A673 (cell line): ENCODE results near the gene IL1RAP. TPM values are rescaled to one million over a fixed set of nuclear protein-coding genes. Genes with fewer than 3 reads are reported as not detected.
A peak's percentile ranks its signal among the peaks of the same experiment; 100 is the strongest.

Experiments used
- BruUV-seq: library from RNA; stranded (reverse); fragments of 400-500 nt; replicated peaks from 2 replicates; lab custom pipeline; 2021; lab: Mats Ljungman, UMichigan
- CTCF ChIA-PET: fragments of 300-600 bp; sonication (Branson Sonifier 250); formaldehyde crosslinking; loops from one replicate; lab custom pipeline; 2022; ENCODE audit warnings: antibody characterized with exemption; lab: Charles Lee
- POLR2A ChIA-PET: fragments of 300-600 bp; sonication (Branson Sonifier 250); formaldehyde crosslinking; loops from one replicate; lab custom pipeline; 2022; ENCODE audit warnings: antibody characterized with exemption; ENCODE audit not compliant: low non-redundant PET; lab: Charles Lee
- DNase-seq: peaks from one replicate; pipeline ENCODE4 v3.0.0-alpha.2; 2015; ENCODE audit warnings: low spot score
- H3K27ac ChIP-seq: fragments of 200-600 bp; sonication (generic); 2 replicates; pipeline ENCODE4 v1.5.1; 2016; ENCODE audit warnings: mixed run types, low read depth, mild to moderate bottlenecking, mixed read lengths, antibody characterized with exemption, low read length; ENCODE audit not compliant: poor library complexity, severe bottlenecking
- H3K27me3 ChIP-seq: fragments of 200-600 bp; sonication (generic); replicated peaks from 2 replicates; pipeline ENCODE4 v1.6.1; 2017; ENCODE audit warnings: mixed run types, low read depth, mild to moderate bottlenecking, mixed read lengths, antibody characterized with exemption, low read length; ENCODE audit not compliant: insufficient read depth, poor library complexity
- H3K36me3 ChIP-seq: fragments of 200-600 bp; sonication (generic); 2 replicates; pipeline ENCODE4 v1.6.1; 2016; ENCODE audit warnings: mixed run types, mild to moderate bottlenecking, mixed read lengths, antibody characterized with exemption, low read length; ENCODE audit not compliant: insufficient read depth, poor library complexity, severe bottlenecking
- H3K4me1 ChIP-seq: fragments of 200-600 bp; sonication (generic); 2 replicates; pipeline ENCODE4 v1.6.1; 2017; ENCODE audit warnings: mixed run types, mild to moderate bottlenecking, mixed read lengths, antibody characterized with exemption, low read length; ENCODE audit not compliant: insufficient read depth, poor library complexity, severe bottlenecking
- H3K4me3 ChIP-seq: fragments of 200-600 bp; sonication (generic); 2 replicates; pipeline ENCODE4 v1.5.1; 2016; ENCODE audit warnings: low read depth, mixed run types, mild to moderate bottlenecking, mixed read lengths, low read length; ENCODE audit not compliant: poor library complexity, severe bottlenecking
- H3K9me3 ChIP-seq: fragments of 200-600 bp; sonication (generic); 2 replicates; pipeline ENCODE4 v1.6.1; 2016; ENCODE audit warnings: mixed run types, low read depth, mild to moderate bottlenecking, mixed read lengths, antibody characterized with exemption, low read length; ENCODE audit not compliant: poor library complexity, severe bottlenecking
- CTCF ChIP-seq: fragments of 300-800, 200-600 bp; sonication (generic); conservative IDR thresholded peaks from 2 replicates; pipeline ENCODE4 v1.5.1; 2017; ENCODE audit warnings: low read depth, mild to moderate bottlenecking, antibody characterized with exemption, low read length, moderate library complexity, mixed read lengths
- EZH2 ChIP-seq: fragments of 200-600 bp; sonication (generic); IDR thresholded peaks from 2 replicates; pipeline ENCODE4 v1.6.1; 2017; ENCODE audit warnings: borderline replicate concordance, low read depth, mild to moderate bottlenecking, mixed read lengths, antibody characterized with exemption, low read length; ENCODE audit not compliant: poor library complexity, severe bottlenecking
- intact Hi-C: fragments of 100-400 bp; cut with micrococcal nuclease; formaldehyde crosslinking; loops from one replicate; pipeline ENCODE4 v1.10.0; 2022; ENCODE audit not compliant: unreplicated experiment
- total RNA-seq: library from RNA; stranded (reverse); gene quantifications from 2 replicates; pipeline ENCODE4 v1.2.3, GENCODE V29; 2021

Gene IL1RAP
- total RNA-seq, 1 experiment from 2014 or later: 207 TPM

DNA sequence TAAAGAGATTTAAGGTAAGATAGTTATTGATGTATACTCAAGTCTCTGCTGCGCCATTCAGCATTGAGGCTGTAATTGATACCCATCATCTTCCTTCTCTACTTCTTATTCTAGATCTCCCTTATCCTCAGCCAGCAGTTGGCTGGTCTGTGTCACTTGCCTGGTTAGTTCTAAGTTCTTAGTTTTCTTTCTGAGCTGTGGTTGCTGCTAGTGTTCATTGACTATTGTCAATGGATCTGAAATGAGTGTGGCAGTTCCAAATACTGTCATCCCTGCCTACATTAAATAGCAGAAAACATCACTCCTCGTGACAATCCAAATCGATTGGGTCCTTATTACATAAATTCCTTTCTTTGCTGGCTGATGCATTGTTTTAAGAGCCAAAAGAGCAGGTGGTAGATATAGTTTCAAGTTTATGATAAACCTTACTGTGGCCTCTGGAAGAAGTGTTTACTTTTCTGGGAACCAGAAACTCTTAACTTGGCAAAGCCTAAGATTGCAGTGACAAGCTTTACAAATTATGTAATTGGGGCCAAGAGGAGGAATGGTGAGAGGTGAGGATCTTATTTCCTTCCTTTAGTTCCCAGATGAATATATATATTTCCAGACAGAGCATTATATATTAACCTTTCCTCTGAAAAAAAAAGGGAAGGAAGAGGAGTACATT lies 180.6 kb downstream of the IL1RAP start:
- intact Hi-C loops: loop anchor here (5.0 to 10.0 kb wide), 4 partner anchors 100 to 1192 kb away; partner anchors contain the start of gene TMEM207
- Histone ChIP-seq H3K27me3 (no peaks in the 10 kb centered on the region), H3K9me3 (no peaks in the 10 kb centered on the region), H3K4me3 (no peak overlapping the region), H3K4me1 (peaks cover 59% of the 10 kb centered on the region), H3K36me3 (no peaks in the 10 kb centered on the region), H3K27ac (peak overlapping the region; percentile 92)
- POLR2A ChIA-PET: interaction anchor here (0.7 kb wide), 2 partner anchors 72 to 167 kb away, joined by 3 to 5 read pairs; no protein-coding TSS in a partner anchor
- TF ChIP-seq CTCF (no peak), EZH2 (no peak)
- BruUV-seq: no TSS peak
- DNase-seq: peak; percentile 34
- CTCF ChIA-PET: interaction anchor here (1.0 kb wide), 1 partner anchor 733 kb away, joined by 4 read pairs; no protein-coding TSS in a partner anchor

- Histone ChIP-seq H3K4me3 (no peak overlapping the region), H3K9me3 (no peaks in the 10 kb centered on the region), H3K36me3 (no peaks in the 10 kb centered on the region), H3K27me3 (no peaks in the 10 kb centered on the region), H3K4me1 (peaks cover 61% of the 10 kb centered on the region), H3K27ac (peak overlapping the region; percentile 92)
- DNase-seq: no peak
- ChIA-PET CTCF (interaction anchor here (1.0 kb wide), 1 partner anchor 733 kb away, joined by 4 read pairs; no protein-coding TSS in a partner anchor), POLR2A (interaction anchor here (0.7 kb wide), 1 partner anchor 172 kb away, joined by 5 read pairs; no protein-coding TSS in a partner anchor)
- BruUV-seq: no TSS peak
- intact Hi-C loops: loop anchor here (5.0 to 10.0 kb wide), 4 partner anchors 100 to 1193 kb away; partner anchors contain the start of gene TMEM207
- TF ChIP-seq EZH2 (no peak), CTCF (no peak)
Observed at GRCh38 chr3:190695225-190695624, 181.3 kb downstream of the IL1RAP start.

GRCh38 chr3:190695994-190696393 lies 182.1 kb downstream of the IL1RAP start:
- Histone ChIP-seq H3K36me3 (no peaks in the 10 kb centered on the region), H3K27me3 (no peaks in the 10 kb centered on the region), H3K9me3 (no peaks in the 10 kb centered on the region), H3K4me3 (no peak overlapping the region), H3K4me1 (peaks cover 68% of the 10 kb centered on the region), H3K27ac (peak overlapping the region; percentile 92)
- ChIA-PET CTCF (interaction anchor here (0.5 kb wide), 1 partner anchor 257 kb away, joined by 3 read pairs; no protein-coding TSS in a partner anchor), POLR2A (no interaction called here)
- intact Hi-C loops: loop anchor here (2.0 to 10.0 kb wide), 6 partner anchors 101 to 1194 kb away; partner anchors contain the start of gene TMEM207
- TF ChIP-seq EZH2 (no peak), CTCF (no peak)
- DNase-seq: no peak
- no TSS peak for BruUV-seq
